Fibroblast of the conjunctiva (primary cell): ENCODE measurements around the gene ATXN1L.
"Not testable (repeated sequence)": the region's sequence is repeated elsewhere in the genome, so short reads cannot be mapped to it uniquely, and the experiment has no call there.

Experiments
- DNase-seq: peaks from one replicate; pipeline ENCODE4 v3.0.0-alpha.2; 2010; ENCODE audit warnings: low read depth

ATXN1L gene, protein sequence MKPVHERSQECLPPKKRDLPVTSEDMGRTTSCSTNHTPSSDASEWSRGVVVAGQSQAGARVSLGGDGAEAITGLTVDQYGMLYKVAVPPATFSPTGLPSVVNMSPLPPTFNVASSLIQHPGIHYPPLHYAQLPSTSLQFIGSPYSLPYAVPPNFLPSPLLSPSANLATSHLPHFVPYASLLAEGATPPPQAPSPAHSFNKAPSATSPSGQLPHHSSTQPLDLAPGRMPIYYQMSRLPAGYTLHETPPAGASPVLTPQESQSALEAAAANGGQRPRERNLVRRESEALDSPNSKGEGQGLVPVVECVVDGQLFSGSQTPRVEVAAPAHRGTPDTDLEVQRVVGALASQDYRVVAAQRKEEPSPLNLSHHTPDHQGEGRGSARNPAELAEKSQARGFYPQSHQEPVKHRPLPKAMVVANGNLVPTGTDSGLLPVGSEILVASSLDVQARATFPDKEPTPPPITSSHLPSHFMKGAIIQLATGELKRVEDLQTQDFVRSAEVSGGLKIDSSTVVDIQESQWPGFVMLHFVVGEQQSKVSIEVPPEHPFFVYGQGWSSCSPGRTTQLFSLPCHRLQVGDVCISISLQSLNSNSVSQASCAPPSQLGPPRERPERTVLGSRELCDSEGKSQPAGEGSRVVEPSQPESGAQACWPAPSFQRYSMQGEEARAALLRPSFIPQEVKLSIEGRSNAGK

DNA sequence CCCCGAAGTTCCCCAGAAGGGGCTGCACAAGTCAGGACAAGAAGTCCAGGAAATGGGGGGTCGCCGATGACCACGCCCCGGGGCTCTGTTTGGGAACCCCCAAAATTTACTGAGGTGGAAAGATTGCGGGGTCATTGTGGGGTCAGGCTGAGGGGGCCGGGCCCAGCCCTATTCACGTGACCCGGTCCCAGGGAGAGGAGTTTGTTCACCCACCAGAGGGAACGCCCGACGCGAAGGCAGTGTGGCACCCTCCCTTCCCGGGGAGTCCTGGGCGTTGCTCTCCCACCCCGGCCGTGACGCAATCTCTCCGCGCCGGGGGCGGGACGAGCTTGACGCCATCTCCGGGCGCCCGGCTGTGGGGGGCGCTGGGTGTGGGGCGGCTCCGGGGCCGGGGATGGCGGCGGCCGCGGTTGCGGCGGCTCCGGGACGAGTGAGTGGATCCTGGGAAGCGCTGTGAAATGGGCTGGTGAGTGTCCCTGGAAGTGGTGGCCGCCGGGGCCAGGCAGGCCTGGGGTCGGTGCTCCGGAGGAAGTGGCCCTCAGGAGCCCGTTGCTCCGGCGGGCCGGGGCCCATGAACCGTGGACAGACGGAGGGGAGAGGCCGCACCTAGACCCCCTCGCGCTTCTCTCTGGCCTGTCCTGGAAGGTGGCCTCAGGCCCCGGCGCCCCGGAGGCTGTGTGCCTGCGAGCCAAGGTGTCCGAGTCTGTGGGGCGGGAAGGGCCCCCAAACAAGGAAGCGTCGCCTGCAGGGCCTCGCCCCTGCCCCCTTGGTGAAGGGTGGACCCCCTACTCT, at the start of gene ATXN1L:
TSS of gene ATXN1L (plus strand) at position 338 of the 792 bp plus-strand sequence. CDS start 3,765 bp downstream, outside the sequence.
- peak; percentile 83 for DNase-seq

DNA sequence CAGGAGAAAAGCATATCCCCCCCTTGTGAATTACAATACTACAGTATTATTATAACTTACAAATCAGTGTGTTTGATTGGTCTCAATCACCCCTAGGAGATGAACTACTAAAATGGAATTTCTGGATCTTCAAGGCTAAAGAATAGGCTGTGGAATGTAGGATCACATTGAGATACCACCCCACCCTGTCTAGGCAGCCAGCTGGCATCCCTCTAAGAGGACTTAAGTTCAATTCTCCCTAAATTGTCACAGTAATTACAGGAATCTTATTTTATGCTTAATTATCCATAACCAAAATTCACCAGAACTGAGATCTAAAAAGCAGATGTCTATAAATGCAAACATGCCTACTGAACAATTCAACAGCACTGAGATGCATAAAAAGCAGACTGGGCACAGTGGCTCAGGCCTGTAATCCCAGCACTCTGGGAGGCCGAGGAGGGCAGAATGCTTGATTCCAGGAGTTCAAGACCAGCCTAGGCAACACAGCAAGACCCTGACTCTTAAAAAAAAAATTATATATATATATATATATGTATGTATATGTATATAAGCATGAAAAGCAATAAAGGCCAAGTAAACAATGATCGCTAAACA, 49.2 kb upstream of the ATXN1L start:
- DNase-seq: no peak

DNA sequence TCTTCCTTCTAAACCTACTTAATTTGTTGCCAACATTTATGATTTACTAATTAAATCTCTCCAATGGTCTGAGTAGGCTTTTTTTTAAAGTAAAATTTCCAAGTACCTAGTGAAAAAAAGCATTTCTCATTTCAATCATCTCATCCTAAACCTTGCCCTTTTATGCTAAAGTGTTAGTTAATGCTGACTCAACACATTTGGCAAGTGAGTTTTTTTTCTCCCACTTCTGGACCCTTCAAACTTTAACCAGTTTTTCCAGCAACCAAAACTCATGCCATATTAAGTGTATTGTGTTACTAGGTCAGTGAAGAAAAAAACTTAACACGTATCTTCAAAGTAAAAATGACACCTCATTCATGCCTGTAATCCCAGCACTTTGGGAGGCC, 42.5 kb upstream of the ATXN1L start:
- DNase-seq: no peak

DNA sequence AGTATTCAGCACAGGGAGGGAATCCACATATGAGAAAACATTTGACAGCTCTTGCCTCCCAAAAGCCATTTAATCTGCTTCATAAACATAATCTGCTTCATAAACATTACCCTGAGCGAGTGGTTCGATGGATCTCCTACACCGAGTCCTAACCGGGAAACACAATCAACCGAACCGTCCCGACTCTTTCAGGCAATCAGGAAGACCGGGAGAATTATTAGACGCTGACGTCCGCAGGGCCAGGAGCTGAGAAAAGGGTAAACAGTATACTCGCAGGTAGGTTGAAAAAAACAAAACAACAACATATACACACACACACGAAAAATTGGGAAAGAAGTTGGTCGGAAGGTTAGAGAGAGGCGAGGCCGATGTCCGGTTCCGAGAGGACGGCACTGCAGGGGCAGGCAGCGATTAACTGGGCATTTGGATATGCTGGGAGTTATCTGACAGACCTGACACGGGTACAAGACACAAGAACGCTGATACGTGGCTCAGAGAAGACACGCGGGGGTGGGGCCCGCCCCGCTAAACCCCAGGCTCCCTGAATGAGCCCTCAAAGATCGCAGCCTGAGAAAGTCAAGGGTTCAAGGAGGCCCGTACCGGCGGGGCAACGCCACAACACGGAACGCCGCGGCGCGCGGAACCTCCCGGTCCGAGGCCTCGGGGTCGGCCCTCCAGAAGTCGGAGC, 37.7 kb upstream of the ATXN1L start:
- no peak for DNase-seq

DNA sequence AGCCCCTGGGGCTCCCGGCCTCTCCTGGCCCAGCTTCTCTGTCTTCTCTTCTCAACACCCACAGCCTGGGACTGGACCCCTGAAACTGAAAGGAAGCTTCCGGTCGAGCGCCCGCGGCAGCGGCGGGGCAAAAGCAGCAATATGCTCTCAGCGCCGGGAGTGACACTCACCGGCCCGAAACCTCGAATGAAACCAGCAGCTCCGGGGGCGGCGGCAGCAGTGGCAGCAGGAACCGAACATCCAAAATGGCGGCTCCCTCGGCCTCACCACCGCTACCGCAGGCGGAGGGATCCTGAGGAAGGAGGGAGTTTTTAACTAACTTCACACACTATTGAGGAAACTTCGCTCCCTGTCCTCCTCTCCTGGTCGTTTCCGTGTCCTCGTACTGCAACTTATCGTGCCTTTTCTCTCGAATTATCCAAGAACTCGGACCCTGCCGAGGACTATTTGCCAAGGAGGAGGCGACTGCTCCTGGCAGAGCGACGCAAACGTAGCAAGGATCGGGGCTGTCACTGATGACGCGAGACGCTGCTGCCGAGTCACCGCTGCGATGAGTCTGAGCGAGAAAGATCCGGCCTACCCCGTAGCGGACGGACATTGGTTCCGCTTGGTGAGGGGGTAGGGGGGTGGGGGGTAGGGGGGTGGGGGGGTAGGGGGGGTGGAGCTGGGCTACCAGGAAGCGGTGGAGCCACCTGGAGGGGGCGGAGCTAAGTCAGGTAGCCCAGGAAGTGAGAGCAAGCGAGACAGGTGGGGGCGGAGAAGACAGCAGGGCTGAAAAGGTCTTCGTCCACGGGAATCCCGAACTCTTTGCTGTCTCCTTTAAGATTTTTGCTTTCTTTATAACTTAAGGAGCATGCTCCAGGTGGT, 37.0 kb upstream of the ATXN1L start, which contains the start of gene AP1G1:
TSS of gene AP1G1 (minus strand) at position 242 of the 867 bp plus-strand sequence. CDS start 19,355 bp downstream, outside the sequence.
- peak; percentile 96 for DNase-seq

DNA sequence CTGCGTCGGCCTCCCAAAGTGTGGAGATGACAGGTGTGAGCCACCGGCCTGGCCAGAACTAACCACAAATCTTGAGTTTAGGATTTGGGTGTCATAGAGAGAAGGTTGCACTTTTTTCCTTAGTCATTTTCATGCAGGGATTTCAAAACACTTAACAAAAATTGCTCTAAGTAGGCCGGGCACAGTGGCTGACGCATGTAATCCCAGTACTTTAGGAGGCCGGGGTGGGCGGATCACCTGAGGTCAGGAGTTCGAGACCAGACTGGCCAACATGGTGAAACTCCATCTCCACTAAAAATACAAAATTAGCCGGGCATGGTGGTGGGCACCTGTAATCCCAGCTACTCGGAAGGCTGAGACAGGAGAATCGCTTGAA, 35.6 kb upstream of the ATXN1L start:
- DNase-seq: not testable (repeated sequence)

DNA sequence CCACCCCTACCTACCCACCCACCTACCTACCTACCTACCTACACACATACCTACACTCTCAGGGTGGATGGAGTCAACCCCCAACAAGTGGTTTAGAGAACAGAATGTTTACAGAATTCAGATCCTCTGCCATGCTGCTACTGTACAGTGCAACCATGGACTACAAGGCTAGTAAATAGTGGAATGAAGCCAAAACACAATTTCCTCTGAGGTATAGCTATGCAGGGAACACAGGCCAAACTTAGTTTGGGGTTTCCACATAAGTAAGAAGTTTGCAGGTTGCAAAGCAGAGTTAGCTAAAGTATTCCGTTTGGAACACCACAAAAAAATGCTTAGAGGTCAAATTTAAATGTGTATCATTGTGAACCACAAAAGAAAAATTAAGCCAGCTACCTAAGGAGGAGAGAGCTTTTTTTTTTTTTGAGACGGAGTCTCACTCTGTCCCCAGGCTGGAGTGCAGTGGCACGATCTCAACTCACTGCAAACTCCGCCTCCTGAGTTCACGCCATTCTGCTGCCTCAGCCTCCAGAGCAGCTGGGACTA, 34.4 kb upstream of the ATXN1L start:
- DNase-seq: no peak

DNA sequence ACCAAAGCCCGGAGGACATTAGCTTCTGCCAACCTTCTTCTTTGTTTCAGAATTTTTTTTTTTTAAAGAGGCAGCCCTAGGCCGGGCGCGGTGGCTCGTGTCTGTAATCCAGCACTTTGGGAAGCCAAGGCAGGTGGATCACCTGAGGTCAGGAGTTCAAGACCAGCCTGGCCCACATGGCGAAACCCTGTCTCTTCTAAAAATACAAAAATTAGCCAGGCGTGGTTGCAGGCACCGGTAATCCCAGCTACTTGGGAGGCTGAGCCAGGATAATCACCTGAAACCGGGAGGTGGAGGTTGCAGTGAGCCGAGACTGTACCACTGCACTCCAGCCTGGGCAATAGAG, 28.6 kb upstream of the ATXN1L start:
- not testable (repeated sequence) for DNase-seq

DNA sequence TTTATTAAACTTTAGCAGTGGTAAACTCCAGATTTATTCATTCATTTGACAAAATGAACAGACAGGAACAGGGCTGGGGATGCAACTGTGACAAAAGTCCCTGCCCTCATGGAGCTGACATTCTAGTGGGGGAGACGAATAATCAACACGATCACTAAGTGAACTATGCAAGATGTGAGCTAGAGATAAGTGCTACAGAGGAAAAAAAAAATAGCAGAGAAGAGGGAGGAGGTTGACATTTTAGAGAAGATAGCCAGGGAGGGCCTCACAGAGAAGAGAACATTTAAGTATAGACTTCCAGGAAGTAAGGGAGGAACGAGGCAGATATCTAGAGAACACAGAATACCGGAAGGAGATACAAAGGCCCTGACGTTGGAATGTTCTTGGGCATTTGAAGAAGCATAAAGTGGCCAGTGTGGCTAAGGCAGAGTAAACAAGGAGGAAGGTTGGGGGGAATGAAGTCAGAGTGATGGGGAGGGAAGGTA, 19.2 kb upstream of the ATXN1L start:
- no peak for DNase-seq

DNA sequence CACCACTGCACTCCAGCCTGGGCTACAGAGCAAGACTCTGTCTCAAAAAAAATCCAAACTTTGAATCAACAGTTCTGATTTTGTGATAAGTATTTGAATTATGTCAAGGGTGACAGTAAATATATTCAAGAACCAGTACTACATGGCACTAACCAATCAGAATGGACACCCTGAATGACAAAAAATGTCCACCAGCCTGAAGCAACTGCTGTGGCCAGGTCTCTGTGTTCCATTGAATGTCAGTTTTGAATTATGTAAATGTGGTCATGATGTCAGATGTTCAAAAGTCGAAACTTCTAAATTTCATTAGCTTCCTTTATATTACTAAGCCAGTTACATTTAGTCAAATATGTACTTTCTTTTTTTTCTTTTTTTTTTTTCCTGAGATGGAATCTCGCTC, 15.4 kb upstream of the ATXN1L start:
- no peak for DNase-seq

DNA sequence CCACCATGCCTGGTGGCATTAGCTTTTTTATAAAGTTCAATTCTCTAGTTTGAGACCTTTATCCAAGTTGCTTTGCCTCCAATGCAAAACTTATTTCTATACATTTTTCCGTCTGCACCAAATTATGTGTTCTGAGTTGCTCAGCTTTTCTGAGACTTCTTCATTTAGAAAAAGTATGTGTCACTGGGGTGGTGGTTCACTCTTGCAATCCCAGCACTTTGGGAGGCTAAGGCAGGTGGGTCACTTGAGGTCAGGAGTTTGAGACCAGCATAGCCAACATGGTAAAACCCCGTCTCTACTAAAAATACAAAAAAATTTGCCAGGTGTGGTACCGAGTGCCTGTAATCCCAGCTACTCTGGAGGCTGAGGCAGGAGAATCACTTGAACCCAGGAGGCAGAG, 14.1 kb upstream of the ATXN1L start:
- not testable (repeated sequence) for DNase-seq

DNA sequence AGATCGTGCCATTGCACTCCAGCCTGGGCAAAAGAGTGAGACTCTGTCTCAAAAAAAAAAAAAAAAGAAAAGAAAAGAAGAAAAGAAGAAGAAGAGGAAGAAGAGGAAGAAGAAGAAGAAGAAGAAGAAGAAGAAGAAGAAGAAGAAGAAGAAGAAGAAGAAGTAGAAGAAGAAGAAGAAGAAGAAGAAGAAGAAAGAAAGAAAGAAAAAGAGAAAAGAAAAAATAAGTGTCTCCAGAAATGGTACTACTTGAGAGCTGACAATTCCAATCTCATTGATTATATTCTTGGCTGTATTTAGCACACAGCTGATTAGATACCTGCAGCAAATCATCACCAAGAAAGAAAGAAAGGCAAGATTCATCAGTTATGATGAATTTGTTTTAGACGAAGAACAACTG, 13.7 kb upstream of the ATXN1L start:
- DNase-seq: not testable (repeated sequence)

DNA sequence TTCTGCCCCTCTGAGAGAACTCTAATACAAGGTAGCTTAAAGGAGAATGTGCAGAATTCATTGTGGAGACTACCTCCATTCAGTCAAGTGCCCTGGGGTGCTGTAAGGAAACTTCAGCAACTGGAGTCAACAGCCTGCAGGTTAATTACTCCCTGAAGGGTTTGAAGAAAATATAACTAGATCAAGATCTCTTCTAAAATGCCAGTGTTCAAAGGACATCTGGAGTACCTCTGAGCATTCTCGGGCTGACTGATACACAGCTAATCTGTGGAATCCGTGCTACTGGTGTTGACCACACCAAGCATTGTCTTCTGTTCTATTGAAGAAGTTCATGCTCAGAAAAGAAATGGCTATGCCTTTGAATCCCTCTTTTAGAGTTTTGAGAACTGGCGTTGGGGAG, 11.5 kb upstream of the ATXN1L start:
- DNase-seq: no peak

DNA sequence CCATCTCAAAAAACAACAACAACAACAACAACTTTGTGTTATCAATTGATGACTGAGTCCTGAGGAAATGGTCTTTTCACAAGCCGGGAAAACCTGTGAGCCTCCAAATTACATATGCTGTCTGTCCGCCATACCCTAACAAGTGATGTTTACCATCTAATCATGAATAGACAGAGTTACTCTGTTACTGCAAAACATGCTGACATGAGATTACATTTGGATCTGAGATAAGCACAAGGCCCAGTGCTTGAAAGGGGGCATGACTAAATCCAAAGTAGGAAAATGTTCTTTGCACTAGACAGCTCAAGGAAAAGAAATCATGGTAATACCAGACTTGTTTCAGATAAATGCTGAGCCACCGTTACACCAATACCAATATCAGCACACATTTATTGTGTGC, 8.6 kb upstream of the ATXN1L start:
- no peak for DNase-seq

DNA sequence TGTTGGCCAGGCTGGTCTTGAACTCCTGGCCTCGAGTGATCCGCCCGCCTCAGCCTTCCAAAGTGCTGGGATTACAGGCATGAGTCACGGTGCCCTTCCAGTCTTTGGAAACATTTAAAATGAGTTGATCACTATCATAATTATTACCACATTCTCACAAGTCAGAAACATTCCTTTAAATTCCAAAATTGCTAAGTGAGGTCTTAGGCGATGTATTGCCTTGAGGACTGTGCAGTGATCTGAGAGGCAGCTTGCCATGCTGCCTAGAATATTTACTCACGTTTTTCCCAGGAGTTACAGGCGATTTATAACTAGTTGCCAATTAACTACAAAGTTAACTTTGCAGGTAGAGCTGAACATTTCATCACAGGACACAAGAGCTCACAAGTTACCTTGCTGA, 5.7 kb upstream of the ATXN1L start:
- DNase-seq: peak; percentile 18

DNA sequence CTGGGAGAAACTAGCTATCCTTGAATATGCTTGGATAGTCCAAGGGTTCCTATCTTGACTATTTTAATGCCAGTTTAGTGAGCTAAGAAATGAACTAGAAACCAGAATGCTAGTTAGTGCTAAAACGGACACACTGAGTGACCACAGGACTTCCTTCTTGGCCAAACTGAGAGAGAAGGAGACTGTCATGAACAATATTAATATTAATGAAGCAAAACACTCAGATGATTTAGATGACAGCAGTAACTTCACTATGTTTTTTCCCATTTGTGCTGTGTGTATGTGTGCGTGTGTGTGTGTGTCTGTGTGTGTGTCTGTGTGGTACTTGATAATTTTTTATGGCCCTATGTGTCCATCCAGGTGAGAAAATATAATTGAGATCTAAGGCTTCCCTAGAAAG, 2.2 kb upstream of the ATXN1L start:
- no peak for DNase-seq

DNA sequence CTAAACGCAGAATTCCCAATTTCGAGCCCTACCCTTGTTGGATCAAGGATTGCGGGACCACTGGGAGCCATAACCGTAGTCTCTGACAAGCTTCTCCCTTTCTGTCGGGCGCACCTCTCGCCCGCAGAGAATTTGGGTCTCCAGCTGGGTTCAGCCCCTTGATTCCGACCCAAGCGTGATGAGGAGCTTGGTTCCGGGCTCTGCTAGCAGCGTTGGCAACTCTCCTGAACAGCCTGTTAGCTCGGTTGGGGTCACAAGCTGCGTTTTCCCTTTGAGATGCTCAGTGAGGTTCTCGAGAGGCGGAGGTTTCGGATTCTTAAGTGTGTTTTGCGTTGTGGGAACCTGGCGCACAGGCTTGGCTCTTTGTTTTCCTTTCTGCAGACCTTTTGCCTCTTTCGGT, 655 bp downstream of the ATXN1L start:
- DNase-seq: no peak

DNA sequence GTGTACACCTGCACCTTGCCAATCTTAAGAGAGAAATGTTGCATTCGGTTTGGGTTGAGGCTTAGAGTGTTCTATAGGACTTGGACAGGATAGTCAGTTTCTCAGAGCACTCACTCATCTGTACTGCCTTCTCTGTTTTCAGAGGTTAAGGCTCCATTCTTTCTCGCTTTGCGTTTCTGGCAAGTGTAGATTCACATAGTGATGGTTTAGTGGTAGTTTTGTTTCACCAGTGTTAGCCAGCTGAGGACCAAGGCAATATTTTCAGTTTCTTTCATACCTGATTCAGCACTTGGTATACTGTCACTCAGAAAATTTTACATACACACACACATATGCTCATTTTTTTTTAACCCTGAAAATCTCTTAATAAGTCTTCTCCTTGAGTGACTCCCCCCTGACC, 1.3 kb downstream of the ATXN1L start:
- no peak for DNase-seq

DNA sequence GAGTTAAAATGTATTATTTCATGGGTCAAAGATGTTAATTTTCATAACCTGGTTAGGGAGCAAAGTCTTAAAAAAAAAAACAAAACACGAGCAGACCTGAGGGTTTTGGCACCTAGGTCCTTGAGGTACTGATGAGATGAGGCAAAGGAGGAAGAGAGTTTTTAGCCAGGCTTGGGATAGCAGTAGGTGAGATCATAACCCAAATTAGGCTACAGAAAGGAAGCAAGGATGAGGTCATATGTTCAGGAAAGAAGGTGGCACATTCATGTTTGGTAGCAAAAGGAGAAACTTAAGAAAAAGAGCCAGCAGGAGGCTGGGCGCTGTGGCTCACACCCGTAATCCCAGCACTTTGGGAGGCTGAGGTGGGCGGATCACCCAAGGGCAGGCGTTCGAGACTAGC, 2.8 kb downstream of the ATXN1L start:
- no peak for DNase-seq

DNA sequence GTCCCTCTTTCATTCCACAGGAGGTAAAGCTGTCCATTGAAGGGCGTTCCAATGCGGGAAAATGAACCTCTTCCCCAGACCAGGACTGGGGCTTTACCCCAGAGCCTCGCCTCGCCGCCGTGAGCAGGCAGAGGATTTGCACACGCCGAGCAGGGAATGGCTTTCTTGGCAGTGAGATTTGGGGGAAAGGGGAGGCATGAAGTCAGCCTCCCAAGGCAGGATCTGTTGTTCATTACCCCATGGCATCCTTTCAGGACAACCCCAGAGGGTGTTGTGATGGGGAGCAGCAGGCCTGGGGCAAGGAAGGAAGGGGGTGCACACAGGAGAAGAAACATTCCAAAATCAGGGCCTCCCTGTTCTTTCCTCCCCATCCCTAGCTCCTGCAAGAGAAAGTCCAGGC, 6.0 kb downstream of the ATXN1L start:
- peak; percentile 24 for DNase-seq
